Body of pancreas (tissue), 4 donors: ENCODE data around the gene PLPP1.

Experiments used
- CTCF ChIP-seq, 7 experiments: fragments of 450-650 bp in 4 of 7; fragments of 200-600 bp in 3 of 7; sonication (generic) in 3 of 7; IDR thresholded peaks; one replicate each; pipeline ENCODE4 v1.5.1; 2016 to 2019; ENCODE audit warnings: antibody characterized with exemption in 7 of 7
- POLR2A ChIP-seq, 3 donors: fragments of 450-650 bp; IDR thresholded peaks; one replicate each; pipeline ENCODE4 v1.6.1; 2016; ENCODE audit warnings: antibody characterized with exemption in 3 of 3, mild to moderate bottlenecking in 2 of 3

- TF ChIP-seq CTCF (IDR thresholded peaks at IDR 0.05) (no peak), POLR2A (IDR thresholded peaks at IDR 0.05) (no peak)
These were observed 89.0 kb downstream of the PLPP1 start for GRCh38 chr5:55445791-55446190.
